GM12892 (cell line): ENCODE measurements around the gene KRTAP5-4.

Source experiments
- DNase-seq: peaks from one replicate; pipeline ENCODE4 v3.0.0; 2011; ENCODE audit not compliant: insufficient read length
- FAIRE-seq: peaks from 2 replicates; lab custom pipeline; 2011; peaks lifted over from hg19 to GRCh38; lab: Jason Lieb, UNC
- POLR2A ChIP-seq: IDR thresholded peaks from 2 replicates; pipeline ENCODE4 v1.6.1; 2011; ENCODE audit warnings: low read depth, low read length, control low read depth
- POLR2AphosphoS5 ChIP-seq: IDR thresholded peaks from 2 replicates; pipeline ENCODE4 v1.6.1; 2011; ENCODE audit warnings: low read depth, low read length, control low read depth
- TAF1 ChIP-seq: IDR thresholded peaks from 2 replicates; pipeline ENCODE4 v1.6.1; 2011; ENCODE audit warnings: low read depth, mild to moderate bottlenecking, control low read depth, low read length, borderline replicate concordance

The KRTAP5-4 gene

GRCh38 chr11:1572197-1573076, 49.5 kb downstream of the KRTAP5-4 start, which contains the start of gene DUSP8:
TSS of gene DUSP8 (minus strand) at chr11:1572271. CDS start at chr11:1565826, 6,445 bp downstream.
- DNase-seq = peak; percentile 90
- peak; percentile 67 for FAIRE-seq
- TF ChIP-seq POLR2AphosphoS5 = no peak

GRCh38 chr11:1571760-1572196, 50.2 kb downstream of the KRTAP5-4 start:
- DNase-seq = peak; percentile 16
- no peak for FAIRE-seq

More at GRCh38 chr11:1571760-1572196, 50.2 kb downstream of the KRTAP5-4 start:
- no peak for TF ChIP-seq TAF1
- no peak for TF ChIP-seq POLR2A
- TF ChIP-seq POLR2AphosphoS5 = no peak
